SK-N-SH (cell line): ENCODE measurements around the gene PDIA5.

Source experiments
- CTCF ChIP-seq: fragments of 200-600 bp; sonication (generic); IDR thresholded peaks from 2 replicates; pipeline ENCODE4 v1.6.1; 2017; ENCODE audit warnings: antibody characterized with exemption, mild to moderate bottlenecking, moderate library complexity
- MAX ChIP-seq: IDR thresholded peaks from 2 replicates; pipeline ENCODE4 v1.4.0; 2012; ENCODE audit warnings: low read depth
- PBX3 ChIP-seq: IDR thresholded peaks from 2 replicates; pipeline ENCODE4; 2012
- POLR2AphosphoS5 ChIP-seq: IDR thresholded peaks from 2 replicates; pipeline ENCODE4 v1.6.1; 2012; ENCODE audit warnings: low read depth, low read length
- SIN3A ChIP-seq: IDR thresholded peaks from 2 replicates; pipeline ENCODE4 v1.6.1; 2012; ENCODE audit warnings: low read depth, mild to moderate bottlenecking, low read length, moderate library complexity, borderline replicate concordance

- TF ChIP-seq CTCF (no peak), SIN3A (no peak), MAX (no peak), PBX3 (no peak), POLR2AphosphoS5 (no peak)
Measured at GRCh38 chr3:123038751-123039150, 28.1 kb upstream of the PDIA5 start.
